Spinal cord (tissue), 10 donors: ENCODE data around the gene TAL1. TPM values are rescaled to one million over a fixed set of nuclear protein-coding genes. Genes with fewer than 3 reads are reported as not detected.

Experiments
- DNase-seq, 6 donors: peaks; one replicate each; pipeline versions ENCODE4 v3.0.0 to v3.0.0-alpha.2; 2013 to 2015; ENCODE audit warnings: low spot score in 6 of 6, low read depth in 4 of 6
- H3K27ac ChIP-seq: one replicate; pipeline ENCODE4 v1.5.1; 2013; ENCODE audit warnings: low read depth, low read length, control low read depth
- H3K27me3 ChIP-seq: one replicate; pipeline ENCODE4 v1.6.1; 2013; ENCODE audit warnings: low read length; ENCODE audit not compliant: control insufficient read depth, insufficient read depth
- H3K36me3 ChIP-seq: one replicate; pipeline ENCODE4 v1.6.1; 2013; ENCODE audit warnings: low read length; ENCODE audit not compliant: control insufficient read depth, insufficient read depth
- H3K4me1 ChIP-seq: one replicate; pipeline ENCODE4 v1.6.1; 2013; ENCODE audit warnings: low read length; ENCODE audit not compliant: control insufficient read depth, insufficient read depth
- H3K4me3 ChIP-seq: one replicate; pipeline ENCODE4 v1.5.1; 2013; ENCODE audit warnings: low read depth, low read length, control low read depth
- H3K9me3 ChIP-seq: one replicate; pipeline ENCODE4 v1.6.1; 2013; ENCODE audit warnings: low read length; ENCODE audit not compliant: control insufficient read depth, insufficient read depth
- WGBS: methylation state at CpG from one replicate; pipeline ENCODE4 v1.1.5; 2013; ENCODE audit warnings: missing lambda C conversion rate; ENCODE audit not compliant: insufficient coverage; 5-methylcytosine and 5-hydroxymethylcytosine counted together
- polyA plus RNA-seq, 2 donors: library from polyadenylated mRNA; unstranded; fragments of 120-200 nt; gene quantifications; one replicate each; pipeline ENCODE4 v1.2.1, GENCODE V29; 2013; ENCODE audit not compliant: insufficient read length in 2 of 2
- total RNA-seq, 2 donors: library from RNA; depleted of rRNA in 1 of 2; stranded (reverse); fragments of 120-200 nt in 1 of 2; fragments of >200 nt in 1 of 2; gene quantifications; one replicate each; pipeline versions ENCODE4 v1.2.3 to v1.2.4, GENCODE V29; 2013 to 2014
- donor health status: healthy.

TAL1 gene
- total and polyA plus RNA-seq, 4 donors: 5.6 to 8.7 (median 7.2) TPM

- no peaks in the 10 kb centered on the region for H3K9me3 ChIP-seq
- H3K4me3 ChIP-seq: no peak overlapping the region
- H3K27ac ChIP-seq: no peak overlapping the region
- 4% methylated on average over 28 of the region's 30 CpGs for WGBS
- H3K36me3 ChIP-seq: no peaks in the 10 kb centered on the region
- peak in 1 of 6 donors; percentile 11 for DNase-seq
- H3K4me1 ChIP-seq: peaks cover 26% of the 10 kb centered on the region
- peaks cover 85% of the 10 kb centered on the region for H3K27me3 ChIP-seq
Observed at GRCh38 chr1:47224676-47225399, 7.2 kb downstream of the TAL1 start.

- no peaks in the 10 kb centered on the region for H3K36me3 ChIP-seq
- H3K4me3 ChIP-seq: no peak overlapping the region
- WGBS: 19% methylated on average over 3 of the region's 9 CpGs
- no peak overlapping the region for H3K27ac ChIP-seq
- peaks cover 78% of the 10 kb centered on the region for H3K27me3 ChIP-seq
- DNase-seq: no peak
- H3K4me1 ChIP-seq: peaks cover 21% of the 10 kb centered on the region
- no peaks in the 10 kb centered on the region for H3K9me3 ChIP-seq
Observed at GRCh38 chr1:47223921-47224675, 7.9 kb downstream of the TAL1 start.

- Histone ChIP-seq H3K9me3 (no peaks in the 10 kb centered on the region), H3K27ac (no peak overlapping the region), H3K4me1 (peaks cover 19% of the 10 kb centered on the region), H3K36me3 (no peaks in the 10 kb centered on the region), H3K4me3 (no peak overlapping the region), H3K27me3 (peaks cover 70% of the 10 kb centered on the region)
- WGBS: 26% methylated on average over 9 of the region's 10 CpGs
- DNase-seq: no peak
Observed at GRCh38 chr1:47223174-47223920, 8.7 kb downstream of the TAL1 start.

- H3K27me3 ChIP-seq: peaks cover 62% of the 10 kb centered on the region
- peaks cover 19% of the 10 kb centered on the region for H3K4me1 ChIP-seq
- no peak for DNase-seq
- H3K36me3 ChIP-seq: no peaks in the 10 kb centered on the region
- 87% methylated on average over 3 of the region's 3 CpGs for WGBS
- H3K27ac ChIP-seq: no peak overlapping the region
- H3K9me3 ChIP-seq: no peaks in the 10 kb centered on the region
- no peak overlapping the region for H3K4me3 ChIP-seq
Observed at GRCh38 chr1:47222476-47222875, 9.5 kb downstream of the TAL1 start.

GRCh38 chr1:47219590-47220220 lies 12.3 kb downstream of the TAL1 start:
- DNase-seq: no peak
- Histone ChIP-seq H3K36me3 (no peaks in the 10 kb centered on the region), H3K4me1 (peaks cover 4% of the 10 kb centered on the region), H3K27ac (no peak overlapping the region), H3K27me3 (peaks cover 37% of the 10 kb centered on the region), H3K4me3 (no peak overlapping the region), H3K9me3 (no peaks in the 10 kb centered on the region)
- WGBS: 86% methylated on average over 24 of the region's 29 CpGs

GRCh38 chr1:47219001-47219400 lies 13.0 kb downstream of the TAL1 start:
- Histone ChIP-seq H3K4me1 (no peaks in the 10 kb centered on the region), H3K36me3 (no peaks in the 10 kb centered on the region), H3K27ac (no peak overlapping the region), H3K27me3 (peaks cover 30% of the 10 kb centered on the region), H3K9me3 (no peaks in the 10 kb centered on the region), H3K4me3 (no peak overlapping the region)
- no peak for DNase-seq
- WGBS: 73% methylated on average over 4 of the region's 4 CpGs

GRCh38 chr1:47216278-47217059 lies 15.6 kb downstream of the TAL1 start:
- H3K4me1 ChIP-seq: peaks cover 3% of the 10 kb centered on the region
- no peaks in the 10 kb centered on the region for H3K9me3 ChIP-seq
- no peak for DNase-seq
- H3K4me3 ChIP-seq: no peak overlapping the region
- no peak overlapping the region for H3K27ac ChIP-seq
- WGBS: 88% methylated on average over 8 of the region's 12 CpGs
- peaks cover 6% of the 10 kb centered on the region for H3K27me3 ChIP-seq
- H3K36me3 ChIP-seq: no peaks in the 10 kb centered on the region

GRCh38 chr1:47215713-47216112 lies 16.3 kb downstream of the TAL1 start:
- H3K27ac ChIP-seq: no peak overlapping the region
- WGBS: 87% methylated on average over 4 of the region's 4 CpGs

GRCh38 chr1:47214549-47214948 lies 17.5 kb downstream of the TAL1 start:
- Histone ChIP-seq H3K27ac (no peak overlapping the region), H3K4me3 (no peak overlapping the region), H3K36me3 (no peaks in the 10 kb centered on the region), H3K4me1 (peaks cover 3% of the 10 kb centered on the region), H3K9me3 (no peaks in the 10 kb centered on the region), H3K27me3 (peaks cover 4% of the 10 kb centered on the region)
- DNase-seq: no peak
- 78% methylated on average over 3 of the region's 3 CpGs for WGBS

More at GRCh38 chr1:47215713-47216112, 16.3 kb downstream of the TAL1 start:
- H3K36me3 ChIP-seq: no peaks in the 10 kb centered on the region
- peaks cover 3% of the 10 kb centered on the region for H3K27me3 ChIP-seq
- DNase-seq: no peak
- H3K4me1 ChIP-seq: peaks cover 3% of the 10 kb centered on the region
- H3K9me3 ChIP-seq: no peaks in the 10 kb centered on the region
- no peak overlapping the region for H3K4me3 ChIP-seq
